Stimulated activated naive CD4-positive, alpha-beta T cell treated with Interleukin-2 at 50 U/mL for 16 hours (primary cell): ENCODE measurements around the gene TP53BP2.
A peak's percentile ranks its signal among the peaks of the same experiment; 100 is the strongest.
"Not testable (repeated sequence)": the region's sequence is repeated elsewhere in the genome, so short reads cannot be mapped to it uniquely, and the experiment has no call there.

Experiments
- DNase-seq: peaks from one replicate; lab custom pipeline; 2025; lab: John Stamatoyannopoulos, UW

TP53BP2 gene

GRCh38 chr1:223852337-223852736 is 6.6 kb upstream of the TP53BP2 start:
- no peak for DNase-seq

GRCh38 chr1:223849352-223850254 is 3.9 kb upstream of the TP53BP2 start:
- DNase-seq: no peak

- DNase-seq: no peak
Measured at GRCh38 chr1:223848536-223848935, 2.8 kb upstream of the TP53BP2 start.

GRCh38 chr1:223847781-223848345 is 2.1 kb upstream of the TP53BP2 start:
- DNase-seq: no peak

GRCh38 chr1:223845037-223845809 is 524 bp downstream of the TP53BP2 start:
- DNase-seq: peak; percentile 64

GRCh38 chr1:223844787-223845036 is 1.0 kb downstream of the TP53BP2 start:
- DNase-seq: peak; percentile 65

- no peak for DNase-seq
Measured at GRCh38 chr1:223843934-223844786, 1.6 kb downstream of the TP53BP2 start.

- no peak for DNase-seq
Measured at GRCh38 chr1:223842784-223843183, 3.0 kb downstream of the TP53BP2 start.

GRCh38 chr1:223841977-223842623 is 3.6 kb downstream of the TP53BP2 start:
- not testable (repeated sequence) for DNase-seq

GRCh38 chr1:223840254-223840653 is 5.5 kb downstream of the TP53BP2 start:
- DNase-seq: no peak

- no peak for DNase-seq
Measured at GRCh38 chr1:223838125-223838854, 7.5 kb downstream of the TP53BP2 start.

- no peak for DNase-seq
Measured at GRCh38 chr1:223837687-223838086, 8.1 kb downstream of the TP53BP2 start.

GRCh38 chr1:223837206-223837605 is 8.5 kb downstream of the TP53BP2 start:
- DNase-seq: no peak

GRCh38 chr1:223836586-223836985 is 9.2 kb downstream of the TP53BP2 start:
- no peak for DNase-seq

GRCh38 chr1:223835754-223836153 is 10.0 kb downstream of the TP53BP2 start:
- no peak for DNase-seq

- peak; percentile 14 for DNase-seq
Measured at GRCh38 chr1:223834660-223835263, 11.0 kb downstream of the TP53BP2 start.

GRCh38 chr1:223833948-223834347 is 11.8 kb downstream of the TP53BP2 start:
- DNase-seq: no peak

GRCh38 chr1:223832637-223832943 is 13.2 kb downstream of the TP53BP2 start:
- DNase-seq: no peak

GRCh38 chr1:223831755-223832636 is 13.8 kb downstream of the TP53BP2 start:
- DNase-seq: no peak

- no peak for DNase-seq
Measured at GRCh38 chr1:223829678-223830077, 16.1 kb downstream of the TP53BP2 start.
